H1 (cell line): ENCODE results near the gene GADD45B. TPM values are rescaled to one million over a fixed set of nuclear protein-coding genes. Genes with fewer than 3 reads are reported as not detected.

Source experiments
- EP300 ChIP-seq, 2 experiments: IDR thresholded peaks; 1 replicate in 1 of 2; 2 replicates in 1 of 2; pipeline ENCODE4 v1.6.1; 2011 to 2012; ENCODE audit warnings: low read depth in 2 of 2, low read length in 2 of 2, mild to moderate bottlenecking in 2 of 2, borderline replicate concordance in 1 of 2, inconsistent platforms in 1 of 2, moderate library complexity in 1 of 2
- NANOG ChIP-seq: IDR thresholded peaks from 2 replicates; pipeline ENCODE4 v1.6.1; 2011; ENCODE audit warnings: low read length, low read depth, mild to moderate bottlenecking, inconsistent platforms; ENCODE audit not compliant: insufficient read depth, poor library complexity, severe bottlenecking
- SP4 ChIP-seq: IDR thresholded peaks from 2 replicates; pipeline ENCODE4 v1.6.1; 2012; ENCODE audit warnings: low read length, inconsistent platforms
- polyA plus RNA-seq, 7 experiments: library from polyadenylated mRNA; depleted of rRNA in 3 of 7; stranded (reverse) in 5 of 7; unstranded in 2 of 7; fragments of >200 nt in 5 of 7; fragments of 200-250 nt in 2 of 7; gene quantifications; 1 replicate in 5 of 7; 2 replicates in 1 of 7; 4 replicates in 1 of 7; pipeline versions ENCODE4 v1.2.1 to v1.2.3, GENCODE V29; 2011 to 2013; ENCODE audit warnings: missing spikeins in 2 of 7, mixed read lengths in 2 of 7
- total RNA-seq: library from RNA; stranded (reverse); fragmentation: NEBNext Ultra II Directional; extraction: Animal tissue kit (Norgen Biotek cat#: 25700); gene quantifications from 2 replicates; pipeline ENCODE4 v1.2.1, GENCODE V29; 2021
- TF ChIP-seq, protein P1 (sequence below): fragments of 300-600 bp; sonication (generic); IDR thresholded peaks from 2 replicates; pipeline ENCODE4 v1.7.1; 2012; ENCODE audit warnings: low read length, moderate library complexity, mild to moderate bottlenecking, inconsistent platforms; ENCODE audit not compliant: insufficient replicate concordance

GADD45B gene
- total and polyA plus RNA-seq, 2 of the 8 experiments (the other 6 are each of a cell fraction or from before 2014, with no cell fraction given): 7.4 to 11.4 TPM

GRCh38 chr19:2492870-2493269 is 16.9 kb downstream of the GADD45B start (continued):
- TF ChIP-seq, protein P1, sequence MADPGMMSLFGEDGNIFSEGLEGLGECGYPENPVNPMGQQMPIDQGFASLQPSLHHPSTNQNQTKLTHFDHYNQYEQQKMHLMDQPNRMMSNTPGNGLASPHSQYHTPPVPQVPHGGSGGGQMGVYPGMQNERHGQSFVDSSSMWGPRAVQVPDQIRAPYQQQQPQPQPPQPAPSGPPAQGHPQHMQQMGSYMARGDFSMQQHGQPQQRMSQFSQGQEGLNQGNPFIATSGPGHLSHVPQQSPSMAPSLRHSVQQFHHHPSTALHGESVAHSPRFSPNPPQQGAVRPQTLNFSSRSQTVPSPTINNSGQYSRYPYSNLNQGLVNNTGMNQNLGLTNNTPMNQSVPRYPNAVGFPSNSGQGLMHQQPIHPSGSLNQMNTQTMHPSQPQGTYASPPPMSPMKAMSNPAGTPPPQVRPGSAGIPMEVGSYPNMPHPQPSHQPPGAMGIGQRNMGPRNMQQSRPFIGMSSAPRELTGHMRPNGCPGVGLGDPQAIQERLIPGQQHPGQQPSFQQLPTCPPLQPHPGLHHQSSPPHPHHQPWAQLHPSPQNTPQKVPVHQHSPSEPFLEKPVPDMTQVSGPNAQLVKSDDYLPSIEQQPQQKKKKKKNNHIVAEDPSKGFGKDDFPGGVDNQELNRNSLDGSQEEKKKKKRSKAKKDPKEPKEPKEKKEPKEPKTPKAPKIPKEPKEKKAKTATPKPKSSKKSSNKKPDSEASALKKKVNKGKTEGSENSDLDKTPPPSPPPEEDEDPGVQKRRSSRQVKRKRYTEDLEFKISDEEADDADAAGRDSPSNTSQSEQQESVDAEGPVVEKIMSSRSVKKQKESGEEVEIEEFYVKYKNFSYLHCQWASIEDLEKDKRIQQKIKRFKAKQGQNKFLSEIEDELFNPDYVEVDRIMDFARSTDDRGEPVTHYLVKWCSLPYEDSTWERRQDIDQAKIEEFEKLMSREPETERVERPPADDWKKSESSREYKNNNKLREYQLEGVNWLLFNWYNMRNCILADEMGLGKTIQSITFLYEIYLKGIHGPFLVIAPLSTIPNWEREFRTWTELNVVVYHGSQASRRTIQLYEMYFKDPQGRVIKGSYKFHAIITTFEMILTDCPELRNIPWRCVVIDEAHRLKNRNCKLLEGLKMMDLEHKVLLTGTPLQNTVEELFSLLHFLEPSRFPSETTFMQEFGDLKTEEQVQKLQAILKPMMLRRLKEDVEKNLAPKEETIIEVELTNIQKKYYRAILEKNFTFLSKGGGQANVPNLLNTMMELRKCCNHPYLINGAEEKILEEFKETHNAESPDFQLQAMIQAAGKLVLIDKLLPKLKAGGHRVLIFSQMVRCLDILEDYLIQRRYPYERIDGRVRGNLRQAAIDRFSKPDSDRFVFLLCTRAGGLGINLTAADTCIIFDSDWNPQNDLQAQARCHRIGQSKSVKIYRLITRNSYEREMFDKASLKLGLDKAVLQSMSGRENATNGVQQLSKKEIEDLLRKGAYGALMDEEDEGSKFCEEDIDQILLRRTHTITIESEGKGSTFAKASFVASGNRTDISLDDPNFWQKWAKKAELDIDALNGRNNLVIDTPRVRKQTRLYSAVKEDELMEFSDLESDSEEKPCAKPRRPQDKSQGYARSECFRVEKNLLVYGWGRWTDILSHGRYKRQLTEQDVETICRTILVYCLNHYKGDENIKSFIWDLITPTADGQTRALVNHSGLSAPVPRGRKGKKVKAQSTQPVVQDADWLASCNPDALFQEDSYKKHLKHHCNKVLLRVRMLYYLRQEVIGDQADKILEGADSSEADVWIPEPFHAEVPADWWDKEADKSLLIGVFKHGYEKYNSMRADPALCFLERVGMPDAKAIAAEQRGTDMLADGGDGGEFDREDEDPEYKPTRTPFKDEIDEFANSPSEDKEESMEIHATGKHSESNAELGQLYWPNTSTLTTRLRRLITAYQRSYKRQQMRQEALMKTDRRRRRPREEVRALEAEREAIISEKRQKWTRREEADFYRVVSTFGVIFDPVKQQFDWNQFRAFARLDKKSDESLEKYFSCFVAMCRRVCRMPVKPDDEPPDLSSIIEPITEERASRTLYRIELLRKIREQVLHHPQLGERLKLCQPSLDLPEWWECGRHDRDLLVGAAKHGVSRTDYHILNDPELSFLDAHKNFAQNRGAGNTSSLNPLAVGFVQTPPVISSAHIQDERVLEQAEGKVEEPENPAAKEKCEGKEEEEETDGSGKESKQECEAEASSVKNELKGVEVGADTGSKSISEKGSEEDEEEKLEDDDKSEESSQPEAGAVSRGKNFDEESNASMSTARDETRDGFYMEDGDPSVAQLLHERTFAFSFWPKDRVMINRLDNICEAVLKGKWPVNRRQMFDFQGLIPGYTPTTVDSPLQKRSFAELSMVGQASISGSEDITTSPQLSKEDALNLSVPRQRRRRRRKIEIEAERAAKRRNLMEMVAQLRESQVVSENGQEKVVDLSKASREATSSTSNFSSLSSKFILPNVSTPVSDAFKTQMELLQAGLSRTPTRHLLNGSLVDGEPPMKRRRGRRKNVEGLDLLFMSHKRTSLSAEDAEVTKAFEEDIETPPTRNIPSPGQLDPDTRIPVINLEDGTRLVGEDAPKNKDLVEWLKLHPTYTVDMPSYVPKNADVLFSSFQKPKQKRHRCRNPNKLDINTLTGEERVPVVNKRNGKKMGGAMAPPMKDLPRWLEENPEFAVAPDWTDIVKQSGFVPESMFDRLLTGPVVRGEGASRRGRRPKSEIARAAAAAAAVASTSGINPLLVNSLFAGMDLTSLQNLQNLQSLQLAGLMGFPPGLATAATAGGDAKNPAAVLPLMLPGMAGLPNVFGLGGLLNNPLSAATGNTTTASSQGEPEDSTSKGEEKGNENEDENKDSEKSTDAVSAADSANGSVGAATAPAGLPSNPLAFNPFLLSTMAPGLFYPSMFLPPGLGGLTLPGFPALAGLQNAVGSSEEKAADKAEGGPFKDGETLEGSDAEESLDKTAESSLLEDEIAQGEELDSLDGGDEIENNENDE: no peak
- TF ChIP-seq SP4: no peak
- TF ChIP-seq EP300 (IDR thresholded peaks at IDR 0.05; ENCODE audit: borderline replicate concordance in 1 of 2, low read depth in 2 of 2, low read length in 2 of 2): no peak
- no peak for TF ChIP-seq NANOG
